ENCODE results near the gene TXN2.

- TF ChIP-seq REST (IDR thresholded peaks at IDR 0.05; ENCODE audit: unreplicated experiment) (no peak), CTCF (conservative IDR thresholded peaks at IDR 0.05; ENCODE audit: low read depth in 2 of 2) (peak; percentile 76 to 87), EZH2 (IDR thresholded peaks at IDR 0.05; ENCODE audit: low read depth, unreplicated experiment) (no peak), CREB1 (CRISPR knock-in tag; IDR thresholded peaks at IDR 0.05; ENCODE audit: low read depth) (no peak)
Observed at GRCh38 chr22:36486619-36487384, 5.4 kb upstream of the TXN2 start.

Measured in GM23338 (cell line).